ENCODE results near the gene RUNX2. TPM values are rescaled to one million over a fixed set of nuclear protein-coding genes. Genes with fewer than 3 reads are reported as not detected.

RUNX2 gene
- total RNA-seq, 4 donors from 2014 or later: 0.78 to 2.0 (median 0.94) TPM

GRCh38 chr6:45591306-45591705, 263.2 kb downstream of the RUNX2 start:
- intact Hi-C loops (cut with DNase I; ENCODE audit: low total_unique reads): no loop called here
- no peak overlapping the region for H3K4me3 ChIP-seq

DNA sequence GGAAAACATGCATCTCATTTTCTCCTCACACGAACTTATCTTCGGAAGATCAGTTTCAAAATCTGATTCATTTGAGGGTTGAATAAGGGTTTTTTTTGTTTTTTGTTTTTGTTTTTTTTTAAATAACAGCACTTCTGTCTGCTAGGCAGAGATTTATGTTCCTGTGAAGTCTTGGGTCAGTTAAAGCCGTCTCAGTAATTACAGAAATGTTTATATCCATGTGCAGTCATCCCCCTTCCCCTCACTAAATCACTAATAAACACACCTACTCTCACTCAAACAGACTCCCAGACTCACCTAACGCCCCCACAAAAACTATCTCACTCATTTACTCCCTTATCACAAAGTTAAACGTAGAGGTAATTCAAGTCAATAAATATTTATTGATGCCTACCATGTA, 263.8 kb downstream of the RUNX2 start:
- Histone ChIP-seq H3K27me3 (no peaks in the 10 kb centered on the region), H3K4me3 (no peak overlapping the region), H3K4me1 (peaks cover 4 to 13% of the 10 kb centered on the region in 2 donors), H3K9me3 (no peaks in the 10 kb centered on the region), H3K27ac (no peak overlapping the region), H3K36me3 (no peaks in the 10 kb centered on the region)
- ATAC-seq: no peak
- no peak for DNase-seq
- intact Hi-C loops (cut with DNase I; ENCODE audit: low total_unique reads) (no loop called here), in situ Hi-C loops (cut with MboI; ENCODE audit: low sequenced_read_pairs in 4 of 4) (no loop called here)
- TF ChIP-seq POLR2A (IDR thresholded peaks at IDR 0.05) (no peak), CTCF (IDR thresholded peaks at IDR 0.05 in 4 of 5, conservative IDR thresholded peaks at IDR 0.05 in 1 of 5) (no peak)

More at GRCh38 chr6:45591306-45591705, 263.2 kb downstream of the RUNX2 start:
- TF ChIP-seq POLR2A (IDR thresholded peaks at IDR 0.05) (no peak), CTCF (IDR thresholded peaks at IDR 0.05 in 4 of 5, conservative IDR thresholded peaks at IDR 0.05 in 1 of 5) (no peak)
- Histone ChIP-seq H3K27me3 (no peaks in the 10 kb centered on the region), H3K4me1 (peaks cover 4 to 13% of the 10 kb centered on the region in 2 donors), H3K9me3 (no peaks in the 10 kb centered on the region), H3K27ac (no peak overlapping the region), H3K36me3 (no peaks in the 10 kb centered on the region)
- DNase-seq (no peak), ATAC-seq (no peak)
- in situ Hi-C loops (cut with MboI; ENCODE audit: low sequenced_read_pairs in 4 of 4): no loop called here

DNA sequence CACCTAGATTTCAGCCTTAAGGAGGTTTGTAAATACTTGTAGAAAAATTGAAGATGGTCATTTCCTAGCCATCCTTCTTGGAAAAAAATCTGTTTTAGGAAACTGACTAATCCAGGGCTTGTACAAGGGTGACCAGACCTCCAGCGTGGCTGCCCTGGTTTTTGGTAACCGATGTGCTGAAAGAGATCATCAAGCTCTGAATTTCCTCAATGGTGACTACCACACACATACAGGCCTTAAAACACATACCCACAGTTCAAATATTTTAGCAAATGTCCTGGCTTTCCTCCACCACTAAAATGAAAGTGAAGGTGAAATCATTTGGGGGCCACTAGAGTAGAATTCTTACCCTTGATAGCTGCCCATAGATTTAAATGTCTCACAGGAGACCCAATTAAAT, 264.9 kb downstream of the RUNX2 start:
- in situ Hi-C loops (cut with MboI; ENCODE audit: low sequenced_read_pairs in 4 of 4): no loop called here

DNA sequence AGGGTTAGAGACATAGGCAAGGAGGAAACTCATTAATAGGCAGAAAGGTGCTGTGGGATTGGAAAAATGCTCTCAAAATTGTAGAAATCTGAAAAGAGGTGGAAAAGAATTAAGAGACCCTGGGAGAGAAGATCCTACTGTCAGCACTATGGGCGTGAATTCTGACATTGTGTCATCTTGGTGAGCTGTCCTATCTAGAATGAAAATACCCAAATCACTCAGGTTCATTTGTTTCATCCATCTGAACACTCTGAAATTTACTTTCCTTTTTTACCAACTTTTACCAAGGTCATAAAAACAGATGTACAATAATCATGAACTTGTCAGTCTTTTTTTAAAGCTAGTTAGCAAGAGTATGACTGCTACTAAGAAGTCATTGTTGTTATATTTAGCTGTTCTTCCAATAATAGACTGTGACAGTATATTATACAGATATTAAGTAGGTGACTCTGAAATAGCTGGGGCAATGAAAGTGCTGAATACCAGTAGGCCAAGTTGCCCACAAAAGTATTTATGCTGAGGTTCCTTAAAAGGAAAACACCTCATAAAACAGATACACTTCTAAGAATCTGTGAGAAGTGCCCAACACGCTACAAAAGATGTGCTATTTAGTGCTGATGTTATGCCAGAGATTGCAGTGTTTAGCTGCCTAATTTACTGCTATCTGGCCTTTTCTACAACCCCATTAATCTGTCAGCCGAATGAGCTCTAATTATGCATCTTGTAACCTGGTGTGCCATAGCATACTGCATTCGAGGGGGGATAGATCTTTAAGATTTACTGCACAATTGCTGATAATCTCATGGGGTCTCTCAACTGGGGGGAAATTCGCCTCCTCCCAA, 267.1 kb downstream of the RUNX2 start:
- peaks cover 4 to 10% of the 10 kb centered on the region in 2 donors for H3K4me1 ChIP-seq
- no peak overlapping the region for H3K4me3 ChIP-seq
- in situ Hi-C loops (cut with MboI; ENCODE audit: low sequenced_read_pairs in 4 of 4) (no loop called here), intact Hi-C loops (cut with DNase I; ENCODE audit: low total_unique reads) (no loop called here)
- H3K27ac ChIP-seq: no peak overlapping the region
- DNase-seq (no peak), ATAC-seq (peak; percentile 64 to 88)
- H3K36me3 ChIP-seq: no peaks in the 10 kb centered on the region
- TF ChIP-seq POLR2A (IDR thresholded peaks at IDR 0.05) (no peak), CTCF (IDR thresholded peaks at IDR 0.05 in 4 of 5, conservative IDR thresholded peaks at IDR 0.05 in 1 of 5) (no peak)
- H3K9me3 ChIP-seq: no peaks in the 10 kb centered on the region
- peaks cover 0 to 3% (median 0%) of the 10 kb centered on the region in 3 donors for H3K27me3 ChIP-seq

More for the DNA sequence above, 264.9 kb downstream of the RUNX2 start:
- Histone ChIP-seq H3K4me1 (peaks cover 4 to 13% of the 10 kb centered on the region in 2 donors), H3K9me3 (no peaks in the 10 kb centered on the region), H3K27me3 (no peaks in the 10 kb centered on the region), H3K4me3 (no peak overlapping the region), H3K27ac (no peak overlapping the region), H3K36me3 (no peaks in the 10 kb centered on the region)
- intact Hi-C loops (cut with DNase I; ENCODE audit: low total_unique reads): no loop called here
- TF ChIP-seq POLR2A (IDR thresholded peaks at IDR 0.05) (no peak), CTCF (IDR thresholded peaks at IDR 0.05 in 4 of 5, conservative IDR thresholded peaks at IDR 0.05 in 1 of 5) (no peak)
- ATAC-seq: no peak
- no peak for DNase-seq

All from gastrocnemius medialis (tissue), 4 donors.